Measurements from ENCODE around the gene CXCR5. TPM values are rescaled to one million over a fixed set of nuclear protein-coding genes. Genes with fewer than 3 reads are reported as not detected.

CXCR5 gene
- total and polyA plus RNA-seq, 2 of the 4 experiments (the other 2 are of a cell fraction) = not detected

DNA sequence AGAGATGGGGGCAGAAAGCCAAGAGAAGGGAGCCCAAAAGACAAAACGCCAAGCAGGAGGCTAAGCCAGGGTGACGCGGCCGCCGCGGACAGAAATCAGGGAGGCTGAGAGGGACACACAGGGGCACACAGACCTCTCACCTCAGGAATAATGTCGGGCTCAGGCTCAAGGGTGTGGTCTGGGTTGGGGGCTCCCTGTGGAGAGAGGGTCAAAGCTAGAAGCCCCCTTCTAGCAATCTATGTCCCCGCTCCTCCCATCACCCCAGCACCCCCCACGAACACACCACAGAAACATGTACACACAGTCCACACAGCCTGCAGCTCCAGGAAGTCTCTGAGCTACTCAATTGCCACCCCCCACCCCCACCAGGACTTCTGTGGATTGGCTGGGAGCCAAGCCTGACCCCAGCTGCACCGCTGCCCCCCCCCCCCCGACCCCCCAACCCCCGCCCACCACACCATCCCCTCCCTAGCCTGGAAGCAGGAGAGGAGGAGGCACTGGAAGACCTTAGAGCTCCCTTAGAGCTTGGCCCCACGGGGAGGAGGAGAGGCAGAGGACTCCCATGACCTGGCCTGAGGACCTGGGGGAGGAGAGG is 35.1 kb downstream of the CXCR5 start:
- H3K23ac ChIP-seq (ENCODE audit: low read depth, low read length) = peak overlapping the region; percentile 99
- H3K4me2 ChIP-seq (ENCODE audit: low read depth, low read length) = peak overlapping the region; percentile 80
- peak overlapping the region; percentile 83; the same call in 2 of the 3 replicates for H2BK15ac ChIP-seq (ENCODE audit: low read depth, low read length)
- ATAC-seq (ENCODE audit: low read depth) (no peak), DNase-seq (peak; percentile 43)
- peak overlapping the region; percentile 94 for H3K4ac ChIP-seq (ENCODE audit: low read depth, low read length)
- H3K9ac ChIP-seq (ENCODE audit: low read depth, low read length) = peak overlapping the region; percentile 79
- H3K56ac ChIP-seq (ENCODE audit: extremely low read depth, insufficient read depth, low read length) = peak overlapping the region; percentile 90
- peak overlapping the region; percentile 95 for H2AK9ac ChIP-seq (replicated peaks; ENCODE audit: low read depth, low read length, poor library complexity)
- dilution Hi-C loops (cut with HindIII; ENCODE audit: low sequenced_read_pairs, unreplicated experiment) = no loop called here
- BruUV-seq (replicated peaks) = no TSS peak
- H3K79me1 ChIP-seq (ENCODE audit: low read depth in 1 of 2, low read length in 2 of 2) = peaks cover 8 to 61% of the 10 kb centered on the region in 2 experiments; a peak in 3 of 4 replicates
- no peaks in the 10 kb centered on the region; the same call in 1 of the 2 replicates for H3K9me1 ChIP-seq (ENCODE audit: insufficient read depth, low read length)
- peaks cover 56% of the 10 kb centered on the region for H3K4me1 ChIP-seq (ENCODE audit: control insufficient read depth, insufficient read depth, low read length)
- peak overlapping the region; percentile 91 for H3K27ac ChIP-seq (ENCODE audit: insufficient read depth, low read length)
- in situ Hi-C loops (cut with MboI; ENCODE audit: low sequenced_read_pairs) = no loop called here
- H2BK120ac ChIP-seq (ENCODE audit: low read depth, low read length) = peak overlapping the region; percentile 96
- peak overlapping the region; percentile 83 for H4K5ac ChIP-seq (ENCODE audit: low read depth, low read length)
- H4K91ac ChIP-seq (ENCODE audit: insufficient read depth, low read depth, low read length) = peak overlapping the region; percentile 97
- peak overlapping the region; percentile 96 for H2BK5ac ChIP-seq (ENCODE audit: low read depth, low read length, poor library complexity, severe bottlenecking)
- intact Hi-C loops (cut with micrococcal nuclease) = no loop called here
- no peaks in the 10 kb centered on the region for H3K27me3 ChIP-seq (ENCODE audit: control insufficient read depth, insufficient read depth, low read length)
- ChIA-PET CTCF (interaction anchor here (0.9 kb wide), 1 partner anchor 9 kb away, joined by 3 read pairs; no protein-coding TSS in a partner anchor), POLR2A (ENCODE audit: unreplicated experiment) (no interaction called here)
- no CpG with 5 or more reads among the region's 13 CpGs for WGBS, 2 experiments (ENCODE audit: extremely low coverage in 2 of 2, insufficient read length in 1 of 2)
- peak; percentile 11; the same call in 1 of the 2 replicates for TF ChIP-seq CHD1 (IDR thresholded peaks at IDR 0.05; ENCODE audit: low read depth, low read length)
- no peak for TF ChIP-seq RAD21 (IDR thresholded peaks at IDR 0.05; ENCODE audit: low read length)
- no peaks in the 10 kb centered on the region for H3K9me3 ChIP-seq (ENCODE audit: control insufficient read depth, insufficient read depth, low read length)
- H2AFZ ChIP-seq (replicated peaks; ENCODE audit: low read length, poor library complexity) = peak overlapping the region; percentile 59
- peak overlapping the region; percentile 99 for H2AK5ac ChIP-seq (ENCODE audit: low read depth, low read length)
- peak overlapping the region; percentile 15 for H3K4me3 ChIP-seq (ENCODE audit: insufficient read depth, low read depth, low read length)
- peak overlapping the region; percentile 90 for H2BK20ac ChIP-seq (ENCODE audit: low read depth, low read length)
- no peaks in the 10 kb centered on the region for H3K36me3 ChIP-seq (ENCODE audit: control insufficient read depth, insufficient read depth, low read length)
- H3K18ac ChIP-seq (ENCODE audit: low read depth, low read length) = peak overlapping the region; percentile 87
- H4K20me1 ChIP-seq (ENCODE audit: insufficient read depth, low read length) = peaks cover 66% of the 10 kb centered on the region
- peak overlapping the region; percentile 94 for H3K14ac ChIP-seq (replicated peaks; ENCODE audit: low read depth, low read length)
- H4K8ac ChIP-seq (ENCODE audit: low read depth in 2 of 2, low read length in 2 of 2) = peak overlapping the region; percentile 78 to 87
